ENCODE results near the gene IGSF22.

GRCh38 chr11:18731441-18731840 is 5.5 kb upstream of the IGSF22 start:
- TF ChIP-seq CTCF (IDR thresholded peaks at IDR 0.05) (no peak), POLR2AphosphoS5 (IDR thresholded peaks at IDR 0.05) (no peak), POLR2A (IDR thresholded peaks at IDR 0.05) (no peak)

Measured in upper lobe of left lung (tissue), 4 donors.